Peyer's patch (tissue), 4 donors: ENCODE results near the gene TRIM38. TPM values are rescaled to one million over a fixed set of nuclear protein-coding genes. Genes with fewer than 3 reads are reported as not detected.

Experiments used
- DNase-seq, 3 donors: peaks; one replicate each; pipeline ENCODE4 v3.0.0-alpha.2; 2017 to 2019
- H3K27ac ChIP-seq, 4 donors: fragments of 200-600 bp; sonication (generic); one replicate each; pipeline ENCODE4 v1.5.1; 2016 to 2019
- H3K27me3 ChIP-seq, 2 donors: fragments of 200-600 bp; sonication (generic); one replicate each; pipeline ENCODE4 v1.5.1; 2019
- H3K36me3 ChIP-seq, 3 donors: fragments of 200-600 bp; sonication (generic); one replicate each; pipeline ENCODE4 v1.5.1; 2016 to 2019
- H3K4me1 ChIP-seq, 4 donors: fragments of 200-600 bp; sonication (generic); one replicate each; pipeline ENCODE4 v1.5.1; 2016 to 2019
- H3K4me3 ChIP-seq, 4 donors: fragments of 200-600 bp; sonication (generic); 1 replicate in 3 of 4; 2 replicates in 1 of 4; pipeline ENCODE4 v1.5.1; 2016 to 2019; ENCODE audit warnings: mild to moderate bottlenecking in 1 of 4
- H3K9me3 ChIP-seq, 4 donors: fragments of 200-600 bp; sonication (generic); one replicate each; pipeline ENCODE4 v1.5.1; 2016 to 2019; ENCODE audit warnings: mild to moderate bottlenecking in 1 of 4
- CTCF ChIP-seq, 6 experiments: fragments of 450-650 bp in 4 of 6; fragments of 200-600 bp in 2 of 6; sonication (generic) in 1 of 6; IDR thresholded peaks; one replicate each; pipeline ENCODE4 v1.5.1; 2017 to 2019; ENCODE audit warnings: antibody characterized with exemption in 6 of 6, mild to moderate bottlenecking in 3 of 6, moderate library complexity in 1 of 6
- POLR2A ChIP-seq, 2 donors: fragments of 450-650 bp; IDR thresholded peaks; one replicate each; pipeline ENCODE4 v1.5.1; 2017; ENCODE audit warnings: antibody characterized with exemption in 2 of 2, mild to moderate bottlenecking in 2 of 2, moderate library complexity in 2 of 2
- total RNA-seq, 4 donors: library from RNA; depleted of rRNA; stranded (reverse); fragments of >200 nt; gene quantifications; one replicate each; pipeline ENCODE4 v1.1.0, GENCODE V29; 2016

TRIM38 gene
- total RNA-seq, 4 donors from 2014 or later = 15.3 to 24.8 (median 19.3) TPM

- no peak overlapping the region for H3K27ac ChIP-seq
- DNase-seq = no peak
- no peaks in the 10 kb centered on the region for H3K27me3 ChIP-seq
- H3K4me3 ChIP-seq = no peak overlapping the region
- no peaks in the 10 kb centered on the region for H3K36me3 ChIP-seq
- no peaks in the 10 kb centered on the region for H3K9me3 ChIP-seq
- TF ChIP-seq CTCF (IDR thresholded peaks at IDR 0.05) (no peak), POLR2A (IDR thresholded peaks at IDR 0.05) (no peak)
- no peaks in the 10 kb centered on the region for H3K4me1 ChIP-seq
Measured at GRCh38 chr6:25951296-25952032, 11.1 kb upstream of the TRIM38 start.

GRCh38 chr6:25952535-25952934, 10.1 kb upstream of the TRIM38 start:
- Histone ChIP-seq H3K4me1 (no peaks in the 10 kb centered on the region), H3K36me3 (no peaks in the 10 kb centered on the region), H3K4me3 (no peak overlapping the region), H3K27me3 (no peaks in the 10 kb centered on the region), H3K9me3 (no peaks in the 10 kb centered on the region), H3K27ac (peak overlapping the region in 1 of 4 donors; percentile 22)
- peak in 1 of 3 donors; percentile 55 for DNase-seq
- TF ChIP-seq CTCF (IDR thresholded peaks at IDR 0.05) = no peak
- TF ChIP-seq POLR2A (IDR thresholded peaks at IDR 0.05) = no peak

- Histone ChIP-seq H3K36me3 (no peaks in the 10 kb centered on the region), H3K4me3 (no peak overlapping the region), H3K27ac (no peak overlapping the region), H3K4me1 (no peaks in the 10 kb centered on the region), H3K9me3 (no peaks in the 10 kb centered on the region), H3K27me3 (no peaks in the 10 kb centered on the region)
- no peak for DNase-seq
- TF ChIP-seq POLR2A (IDR thresholded peaks at IDR 0.05) (no peak), CTCF (IDR thresholded peaks at IDR 0.05) (no peak)
Measured at GRCh38 chr6:25953733-25954132, 8.9 kb upstream of the TRIM38 start.

GRCh38 chr6:25954756-25955155, 7.8 kb upstream of the TRIM38 start:
- Histone ChIP-seq H3K9me3 (no peaks in the 10 kb centered on the region), H3K36me3 (no peaks in the 10 kb centered on the region), H3K27me3 (no peaks in the 10 kb centered on the region), H3K4me3 (no peak overlapping the region), H3K4me1 (no peaks in the 10 kb centered on the region), H3K27ac (no peak overlapping the region)
- TF ChIP-seq POLR2A (IDR thresholded peaks at IDR 0.05) = no peak
- TF ChIP-seq CTCF (IDR thresholded peaks at IDR 0.05) = no peak
- DNase-seq = no peak

GRCh38 chr6:25956226-25956625, 6.4 kb upstream of the TRIM38 start:
- DNase-seq = no peak
- H3K4me1 ChIP-seq = no peaks in the 10 kb centered on the region
- H3K36me3 ChIP-seq = no peaks in the 10 kb centered on the region
- H3K27me3 ChIP-seq = no peaks in the 10 kb centered on the region
- no peak overlapping the region for H3K27ac ChIP-seq
- no peak overlapping the region for H3K4me3 ChIP-seq
- H3K9me3 ChIP-seq = no peaks in the 10 kb centered on the region
- TF ChIP-seq CTCF (IDR thresholded peaks at IDR 0.05) (no peak), POLR2A (IDR thresholded peaks at IDR 0.05) (no peak)
